Epithelial cell of proximal tubule (primary cell): Measurements from ENCODE around the gene DSTN. TPM values are rescaled to one million over a fixed set of nuclear protein-coding genes. Genes with fewer than 3 reads are reported as not detected.
A peak's percentile ranks its signal among the peaks of the same experiment; 100 is the strongest.

ENCODE experiments used
- DNase-seq: peaks from one replicate; pipeline ENCODE4 v3.0.0-alpha.2; 2011; ENCODE audit warnings: low read depth
- H3K4me3 ChIP-seq: 2 replicates; pipeline ENCODE4 v1.5.1; 2011; ENCODE audit warnings: low read depth, mild to moderate bottlenecking, low read length
- CTCF ChIP-seq: conservative IDR thresholded peaks from 2 replicates; pipeline ENCODE4 v1.5.1; 2012; ENCODE audit warnings: low read depth, mild to moderate bottlenecking, low read length
- total RNA-seq: library from RNA; depleted of rRNA; stranded (reverse); fragments of >200 nt; gene quantifications from 2 replicates; pipeline ENCODE4 v1.2.3, GENCODE V29; 2015

Gene DSTN
- total RNA-seq, 1 donor from 2014 or later: 317 TPM

GRCh38 chr20:17617212-17617867 lies 47.5 kb downstream of the DSTN start:
- DNase-seq: no peak
- TF ChIP-seq CTCF: peak; percentile 64
- no peak overlapping the region for H3K4me3 ChIP-seq

GRCh38 chr20:17617868-17618672 lies 48.2 kb downstream of the DSTN start:
- no peak overlapping the region for H3K4me3 ChIP-seq
- TF ChIP-seq CTCF: no peak
- no peak for DNase-seq

- no peak for TF ChIP-seq CTCF
- no peak for DNase-seq
- no peak overlapping the region for H3K4me3 ChIP-seq
Measured at GRCh38 chr20:17618673-17619013, 48.8 kb downstream of the DSTN start.

GRCh38 chr20:17619351-17620093 lies 49.6 kb downstream of the DSTN start:
- TF ChIP-seq CTCF: no peak
- DNase-seq: no peak

GRCh38 chr20:17620371-17621228 lies 50.7 kb downstream of the DSTN start:
- DNase-seq: no peak

More at GRCh38 chr20:17619351-17620093, 49.6 kb downstream of the DSTN start:
- H3K4me3 ChIP-seq: no peak overlapping the region

More at GRCh38 chr20:17620371-17621228, 50.7 kb downstream of the DSTN start:
- no peak overlapping the region for H3K4me3 ChIP-seq
- TF ChIP-seq CTCF: no peak
